ENCODE measurements around the gene RGL3.

GRCh38 chr19:11356676-11357550 is 62.2 kb downstream of the RGL3 start:
- TF ChIP-seq CTCF (conservative IDR thresholded peaks at IDR 0.05) (no peak), EZH2 (IDR thresholded peaks at IDR 0.05; ENCODE audit: low read depth) (no peak)

All from PC-9 (cell line).